Kidney capillary endothelial cell (primary cell): Measurements from ENCODE around the gene ANO10.
"Not testable (repeated sequence)": the region's sequence is repeated elsewhere in the genome, so short reads cannot be mapped to it uniquely, and the experiment has no call there.

Experiments
- DNase-seq: peaks from one replicate; pipeline ENCODE4 v3.0.0-alpha.2; 2018; ENCODE audit warnings: low spot score

ANO10 gene

GRCh38 chr3:43627360-43627759, 5.5 kb upstream of the ANO10 start:
- no peak for DNase-seq

GRCh38 chr3:43624619-43625305, 3.0 kb upstream of the ANO10 start:
- DNase-seq, result no peak

- no peak for DNase-seq
Measured at GRCh38 chr3:43620831-43621655, 768 bp downstream of the ANO10 start.

- DNase-seq, result no peak
Measured at GRCh38 chr3:43619588-43619987, 2.2 kb downstream of the ANO10 start.

- DNase-seq, result no peak
Measured at GRCh38 chr3:43618142-43618541, 3.7 kb downstream of the ANO10 start.

- DNase-seq, result no peak
Measured at GRCh38 chr3:43616034-43616433, 5.8 kb downstream of the ANO10 start.

GRCh38 chr3:43615133-43615532, 6.7 kb downstream of the ANO10 start:
- no peak for DNase-seq

GRCh38 chr3:43613976-43614375, 7.8 kb downstream of the ANO10 start:
- DNase-seq, result no peak

- DNase-seq, result no peak
Measured at GRCh38 chr3:43612419-43612818, 9.4 kb downstream of the ANO10 start.

- DNase-seq, result no peak
Measured at GRCh38 chr3:43609406-43609805, 12.4 kb downstream of the ANO10 start.

GRCh38 chr3:43608751-43609150, 13.1 kb downstream of the ANO10 start:
- no peak for DNase-seq

- no peak for DNase-seq
Measured at GRCh38 chr3:43606284-43606683, 15.5 kb downstream of the ANO10 start.

GRCh38 chr3:43599959-43600358, 21.9 kb downstream of the ANO10 start:
- not testable (repeated sequence) for DNase-seq

- no peak for DNase-seq
Measured at GRCh38 chr3:43597961-43598360, 23.9 kb downstream of the ANO10 start.

- DNase-seq, result not testable (repeated sequence)
Measured at GRCh38 chr3:43596178-43596577, 25.6 kb downstream of the ANO10 start.

GRCh38 chr3:43595280-43595679, 26.5 kb downstream of the ANO10 start:
- not testable (repeated sequence) for DNase-seq

- not testable (repeated sequence) for DNase-seq
Measured at GRCh38 chr3:43593588-43593987, 28.2 kb downstream of the ANO10 start.

- not testable (repeated sequence) for DNase-seq
Measured at GRCh38 chr3:43591866-43592265, 29.9 kb downstream of the ANO10 start.

GRCh38 chr3:43587303-43587702, 34.5 kb downstream of the ANO10 start:
- no peak for DNase-seq

GRCh38 chr3:43584043-43584826, 37.6 kb downstream of the ANO10 start:
- no peak for DNase-seq

- DNase-seq, result no peak
Measured at GRCh38 chr3:43583481-43583880, 38.3 kb downstream of the ANO10 start.

GRCh38 chr3:43582866-43583265, 38.9 kb downstream of the ANO10 start:
- no peak for DNase-seq

GRCh38 chr3:43581343-43581742, 40.5 kb downstream of the ANO10 start:
- DNase-seq, result no peak
